Mesenchymal stem cell (in vitro differentiated cells and primary cell): Measurements from ENCODE around the gene FLT1.
A peak's percentile ranks its signal among the peaks of the same experiment; 100 is the strongest.

Source experiments
- DNase-seq: peaks from one replicate; pipeline ENCODE4 v3.0.0-alpha.2; 2013
- H2AFZ ChIP-seq: one replicate; pipeline ENCODE4 v1.6.1; 2013; ENCODE audit warnings: low read depth, mild to moderate bottlenecking, control low read depth, inconsistent platforms, low read length, moderate library complexity
- H2AK5ac ChIP-seq: 2 replicates; pipeline ENCODE4 v1.6.1; 2013; ENCODE audit warnings: low read length, moderate library complexity, mild to moderate bottlenecking, inconsistent platforms; ENCODE audit not compliant: severe bottlenecking
- H2BK120ac ChIP-seq: one replicate; pipeline ENCODE4 v1.6.1; 2013; ENCODE audit warnings: low read depth, mild to moderate bottlenecking, inconsistent platforms, low read length, moderate library complexity
- H2BK12ac ChIP-seq, 2 experiments: one replicate each; pipeline ENCODE4 v1.6.1; 2013; ENCODE audit warnings: inconsistent platforms in 2 of 2, low read length in 2 of 2, mild to moderate bottlenecking in 2 of 2, moderate library complexity in 2 of 2, control low read depth in 1 of 2
- H2BK15ac ChIP-seq: one replicate; pipeline ENCODE4 v1.6.1; 2013; ENCODE audit warnings: mild to moderate bottlenecking, low read depth, inconsistent platforms; ENCODE audit not compliant: poor library complexity, severe bottlenecking
- H2BK5ac ChIP-seq: 2 replicates; pipeline ENCODE4 v1.6.1; 2013; ENCODE audit warnings: low read depth, mild to moderate bottlenecking, low read length, control low read depth, inconsistent platforms; ENCODE audit not compliant: poor library complexity, severe bottlenecking
- H3K14ac ChIP-seq, 2 experiments: one replicate each; pipeline ENCODE4 v1.6.1; 2013; ENCODE audit warnings: inconsistent platforms in 2 of 2, low read length in 2 of 2, control low read depth in 1 of 2, mild to moderate bottlenecking in 1 of 2, moderate library complexity in 1 of 2
- H3K18ac ChIP-seq, 2 experiments: one replicate each; pipeline ENCODE4 v1.6.1; 2013; ENCODE audit warnings: inconsistent platforms in 2 of 2, low read length in 2 of 2, control low read depth in 1 of 2, low read depth in 1 of 2, mild to moderate bottlenecking in 1 of 2
- H3K23ac ChIP-seq, 2 experiments: one replicate each; pipeline ENCODE4 v1.6.1; 2013; ENCODE audit warnings: inconsistent platforms in 2 of 2, low read length in 2 of 2, mild to moderate bottlenecking in 2 of 2, moderate library complexity in 2 of 2, control low read depth in 1 of 2
- H3K27ac ChIP-seq: 2 replicates; pipeline ENCODE4 v1.5.1; 2013; ENCODE audit warnings: mild to moderate bottlenecking, moderate library complexity, low read length, control low read depth, inconsistent platforms; ENCODE audit not compliant: poor library complexity, severe bottlenecking
- H3K27me3 ChIP-seq, 2 experiments: 2 replicates each; pipeline versions ENCODE4 v1.6.1 to v1.7.0; 2013; ENCODE audit warnings: low read length in 2 of 2, mild to moderate bottlenecking in 2 of 2, moderate library complexity in 2 of 2, control low read depth in 1 of 2, inconsistent platforms in 1 of 2; ENCODE audit not compliant: control insufficient read depth in 1 of 2, insufficient read depth in 1 of 2
- H3K36me3 ChIP-seq, 2 experiments: 2 replicates each; pipeline versions ENCODE4 v1.6.1 to v1.7.0; 2013; ENCODE audit warnings: low read length in 2 of 2, control low read depth in 1 of 2, inconsistent platforms in 1 of 2, low read depth in 1 of 2, mild to moderate bottlenecking in 1 of 2; ENCODE audit not compliant: insufficient read depth in 2 of 2, control insufficient read depth in 1 of 2
- H3K4ac ChIP-seq, 2 experiments: one replicate each; pipeline ENCODE4 v1.6.1; 2013; ENCODE audit warnings: inconsistent platforms in 2 of 2, low read length in 2 of 2, mild to moderate bottlenecking in 2 of 2, moderate library complexity in 2 of 2, control low read depth in 1 of 2, low read depth in 1 of 2
- H3K4me1 ChIP-seq: 2 replicates; pipeline ENCODE4 v1.6.1; 2013; ENCODE audit warnings: low read depth, low read length, control low read depth; ENCODE audit not compliant: control insufficient read depth, insufficient read depth
- H3K4me2 ChIP-seq: 2 replicates; pipeline ENCODE4 v1.6.1; 2013; ENCODE audit warnings: low read length, mild to moderate bottlenecking, inconsistent platforms; ENCODE audit not compliant: poor library complexity, severe bottlenecking
- H3K4me3 ChIP-seq, 2 experiments: 2 replicates each; pipeline versions ENCODE4 v1.5.1 to v1.7.0; 2013; ENCODE audit warnings: low read length in 2 of 2, mild to moderate bottlenecking in 2 of 2, control low read depth in 1 of 2, low read depth in 1 of 2; ENCODE audit not compliant: insufficient read depth in 1 of 2
- H3K79me1 ChIP-seq: replicated peaks from 2 replicates; pipeline ENCODE4 v1.6.1; 2013; ENCODE audit warnings: mild to moderate bottlenecking, control low read depth, low read length, inconsistent platforms; ENCODE audit not compliant: poor library complexity, severe bottlenecking
- H3K9ac ChIP-seq: 2 replicates; pipeline ENCODE4 v1.7.0; 2013; ENCODE audit warnings: mild to moderate bottlenecking, low read length, moderate library complexity
- H3K9me3 ChIP-seq: 2 replicates; pipeline ENCODE4 v1.7.0; 2013; ENCODE audit warnings: mild to moderate bottlenecking, low read length; ENCODE audit not compliant: control insufficient read depth
- H4K8ac ChIP-seq: one replicate; pipeline ENCODE4 v1.6.1; 2013; ENCODE audit warnings: inconsistent platforms, mild to moderate bottlenecking, low read length, moderate library complexity
- H4K91ac ChIP-seq: one replicate; pipeline ENCODE4 v1.6.1; 2013; ENCODE audit warnings: mild to moderate bottlenecking, low read length, inconsistent platforms
- WGBS: methylation state at CpG from one replicate; pipeline ENCODE4 v1.1.7; 2013; ENCODE audit warnings: mixed read lengths; 5-methylcytosine and 5-hydroxymethylcytosine counted together

The FLT1 gene

DNA sequence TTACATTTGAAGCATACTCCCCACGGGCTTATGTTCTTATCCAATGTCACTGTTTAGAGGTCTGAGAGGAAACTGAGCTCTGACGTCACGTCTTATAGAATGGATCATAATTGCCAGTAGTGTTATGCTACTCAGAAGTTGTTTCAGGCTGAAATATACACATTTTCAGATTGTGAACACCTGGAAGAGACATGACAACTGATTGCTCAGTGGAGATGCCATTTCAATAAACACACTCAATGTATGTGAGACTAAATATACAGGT lies 17.3 kb downstream of the FLT1 start:
- Histone ChIP-seq H3K4ac (peak overlapping the region in 1 of 2 experiments; percentile 2), H2AK5ac (no peak overlapping the region), H3K4me3 (no peak overlapping the region), H4K91ac (no peak overlapping the region), H2AFZ (no peak overlapping the region), H3K18ac (peak overlapping the region; percentile 8 to 25), H3K9ac (no peak overlapping the region), H3K9me3 (no peaks in the 10 kb centered on the region), H4K8ac (no peak overlapping the region), H3K23ac (no peak overlapping the region), H3K27ac (no peak overlapping the region), H2BK120ac (no peak overlapping the region), H3K4me2 (no peak overlapping the region), H3K14ac (no peak overlapping the region), H2BK5ac (no peak overlapping the region), H2BK15ac (no peak overlapping the region), H3K36me3 (no peaks in the 10 kb centered on the region), H3K79me1 (no peaks in the 10 kb centered on the region), H3K4me1 (no peaks in the 10 kb centered on the region), H3K27me3 (peaks cover under 1 to 7% of the 10 kb centered on the region in 2 experiments), H2BK12ac (no peak overlapping the region)
- 42% methylated on average over 2 of the region's 3 CpGs for WGBS
- DNase-seq, result peak; percentile 66

DNA sequence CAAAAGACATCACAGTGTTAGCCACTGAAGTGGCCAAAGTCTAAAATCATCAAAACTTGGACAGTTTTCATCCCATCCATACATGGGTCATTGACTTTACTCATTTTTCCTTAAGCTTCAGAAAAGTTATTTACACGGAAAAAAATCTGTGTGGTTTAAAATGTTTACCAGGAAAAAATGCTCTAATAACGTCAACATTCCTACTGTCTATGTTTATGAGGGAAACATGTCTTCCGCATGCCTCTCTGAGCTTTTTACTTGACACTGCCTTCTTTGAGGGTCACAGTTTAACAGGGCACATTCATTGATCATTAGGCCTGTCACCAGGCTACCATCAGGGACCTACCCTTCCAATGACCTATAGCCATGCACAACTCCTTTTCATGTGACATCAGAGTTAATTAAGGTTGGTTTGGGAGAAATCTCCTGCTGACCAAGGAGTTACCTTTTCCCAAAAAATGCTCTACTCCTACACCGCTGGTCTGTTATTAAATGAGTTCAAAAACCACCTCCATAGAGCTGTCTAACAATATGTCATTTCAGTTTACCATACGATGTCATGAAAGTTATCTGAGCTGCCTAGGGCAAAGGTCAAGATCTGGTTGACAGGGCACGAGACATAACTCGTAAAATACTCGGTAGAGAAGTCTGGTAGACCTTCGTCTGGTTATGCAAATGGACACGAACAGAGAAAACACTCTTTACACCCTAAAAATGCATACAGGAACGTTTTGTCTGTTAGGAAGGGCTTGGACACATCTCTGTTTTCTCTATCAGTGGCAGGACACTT lies 17.8 kb downstream of the FLT1 start:
- Histone ChIP-seq H3K9me3 (no peaks in the 10 kb centered on the region), H3K27ac (no peak overlapping the region), H3K9ac (no peak overlapping the region), H3K14ac (no peak overlapping the region), H3K23ac (no peak overlapping the region), H3K79me1 (no peaks in the 10 kb centered on the region), H2BK12ac (peak overlapping the region in 1 of 2 experiments; percentile 11), H2AFZ (no peak overlapping the region), H3K18ac (peak overlapping the region; percentile 8 to 25), H3K36me3 (no peaks in the 10 kb centered on the region), H2AK5ac (no peak overlapping the region), H2BK15ac (no peak overlapping the region), H3K4me3 (no peak overlapping the region), H4K8ac (peak overlapping the region; percentile 76), H4K91ac (no peak overlapping the region), H2BK120ac (no peak overlapping the region), H2BK5ac (no peak overlapping the region), H3K4me2 (no peak overlapping the region), H3K4ac (peak overlapping the region in 1 of 2 experiments; percentile 15), H3K4me1 (no peaks in the 10 kb centered on the region), H3K27me3 (peaks cover 0 to 10% of the 10 kb centered on the region in 2 experiments)
- 6% methylated on average over 7 of the region's 11 CpGs for WGBS
- DNase-seq, result peak; percentile 74

DNA sequence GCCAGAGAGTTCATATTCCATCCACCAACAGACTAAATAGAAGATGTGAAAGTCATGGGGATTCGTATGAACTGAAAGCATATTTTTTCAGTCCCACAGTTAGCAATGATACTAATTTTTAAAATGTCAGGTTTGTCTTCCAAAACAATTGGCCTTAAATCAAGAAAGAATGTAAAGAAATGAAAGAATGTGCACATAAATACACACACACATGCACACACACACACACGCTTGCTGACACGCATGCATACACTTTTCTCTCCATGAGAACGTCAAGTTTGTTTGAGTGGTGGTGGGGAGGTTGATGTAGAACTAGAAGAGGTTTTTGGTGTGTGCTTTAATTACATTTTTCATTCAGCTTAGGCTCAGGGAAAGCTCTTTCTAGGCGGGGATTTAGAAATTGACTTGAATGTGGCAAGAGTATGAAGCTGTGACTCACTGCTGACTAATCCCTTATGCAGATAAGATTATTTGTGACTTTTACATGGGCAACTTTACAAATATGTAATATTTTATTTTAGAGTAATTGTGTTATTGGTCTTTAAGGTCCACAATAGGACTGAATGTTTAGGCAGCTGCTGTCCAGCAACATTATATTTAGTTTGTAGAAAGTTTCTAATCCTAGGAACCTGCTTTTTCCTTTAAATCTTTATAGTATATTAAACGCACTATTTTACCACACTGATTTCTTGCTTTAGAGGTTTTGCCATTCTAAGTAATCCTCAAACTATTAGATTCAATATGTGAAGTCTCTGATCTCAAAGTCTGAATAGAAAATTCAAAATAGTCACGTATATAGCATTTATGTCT lies 18.8 kb downstream of the FLT1 start:
- H2AK5ac ChIP-seq, result no peak overlapping the region
- no peak overlapping the region for H4K8ac ChIP-seq
- no peak overlapping the region for H2BK15ac ChIP-seq
- H3K27me3 ChIP-seq, result peaks cover 0 to 10% of the 10 kb centered on the region in 2 experiments
- no peak overlapping the region for H3K4me2 ChIP-seq
- H2BK5ac ChIP-seq, result no peak overlapping the region
- H3K4me3 ChIP-seq, result no peak overlapping the region
- no peak overlapping the region for H4K91ac ChIP-seq
- H3K36me3 ChIP-seq, result no peaks in the 10 kb centered on the region
- H3K9me3 ChIP-seq, result no peaks in the 10 kb centered on the region
- H3K14ac ChIP-seq, result no peak overlapping the region
- H3K4ac ChIP-seq, result no peak overlapping the region
- H3K27ac ChIP-seq, result no peak overlapping the region
- no peak overlapping the region for H2AFZ ChIP-seq
- peak; percentile 92 for DNase-seq
- peak overlapping the region in 1 of 2 experiments; percentile 17 for H2BK12ac ChIP-seq
- H3K9ac ChIP-seq, result no peak overlapping the region
- WGBS, result 16% methylated on average over 3 of the region's 7 CpGs
- H3K23ac ChIP-seq, result no peak overlapping the region
- H3K4me1 ChIP-seq, result no peaks in the 10 kb centered on the region
- no peak overlapping the region for H2BK120ac ChIP-seq
- H3K79me1 ChIP-seq, result no peaks in the 10 kb centered on the region
- no peak overlapping the region for H3K18ac ChIP-seq

DNA sequence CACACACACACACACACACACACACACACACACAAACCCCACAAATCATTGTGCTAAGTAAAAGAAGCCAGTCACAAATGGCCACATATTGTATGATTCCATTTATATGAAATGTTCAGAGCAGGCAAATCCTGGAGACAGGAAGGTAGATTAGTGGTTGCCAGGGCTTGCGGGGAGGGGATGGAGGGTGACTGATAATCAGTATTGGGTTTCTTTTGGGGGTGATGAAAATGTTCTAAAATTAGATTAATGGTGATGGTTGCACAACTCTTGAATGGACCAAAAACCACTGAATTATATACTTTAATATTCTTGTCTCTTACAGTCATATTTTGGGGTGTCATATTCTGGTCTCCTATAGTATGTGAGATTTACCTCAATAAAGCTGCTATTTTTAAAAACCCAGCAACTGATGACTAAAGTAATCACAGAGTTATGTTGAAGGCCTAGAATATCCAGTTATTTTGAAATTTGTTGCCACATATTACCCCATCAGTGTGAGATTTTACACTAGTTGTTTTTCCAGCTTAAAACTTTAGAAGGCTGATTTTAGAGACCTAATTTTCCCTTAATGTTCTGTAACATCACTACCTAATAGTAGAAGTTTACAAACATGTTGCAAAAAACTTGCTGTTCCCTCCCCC lies 20.3 kb downstream of the FLT1 start:
- WGBS, result 85% methylated on average over 1 of the region's 1 CpG
- H2BK120ac ChIP-seq, result no peak overlapping the region
- H4K91ac ChIP-seq, result no peak overlapping the region

More for the DNA sequence above, 20.3 kb downstream of the FLT1 start:
- Histone ChIP-seq H2AFZ (no peak overlapping the region), H3K36me3 (no peaks in the 10 kb centered on the region), H4K8ac (no peak overlapping the region), H3K23ac (no peak overlapping the region), H3K4ac (no peak overlapping the region), H3K27me3 (peaks cover 0 to 10% of the 10 kb centered on the region in 2 experiments), H2AK5ac (no peak overlapping the region), H3K9me3 (no peaks in the 10 kb centered on the region), H3K4me2 (no peak overlapping the region), H3K4me3 (no peak overlapping the region), H2BK15ac (no peak overlapping the region), H2BK12ac (no peak overlapping the region), H2BK5ac (no peak overlapping the region), H3K27ac (no peak overlapping the region), H3K4me1 (no peaks in the 10 kb centered on the region), H3K18ac (no peak overlapping the region), H3K79me1 (no peaks in the 10 kb centered on the region), H3K9ac (no peak overlapping the region), H3K14ac (no peak overlapping the region)
- peak; percentile 43 for DNase-seq
